ENCODE data around the gene DNAH1.
A peak's percentile ranks its signal among the peaks of the same experiment; 100 is the strongest.

The DNAH1 gene

DNA sequence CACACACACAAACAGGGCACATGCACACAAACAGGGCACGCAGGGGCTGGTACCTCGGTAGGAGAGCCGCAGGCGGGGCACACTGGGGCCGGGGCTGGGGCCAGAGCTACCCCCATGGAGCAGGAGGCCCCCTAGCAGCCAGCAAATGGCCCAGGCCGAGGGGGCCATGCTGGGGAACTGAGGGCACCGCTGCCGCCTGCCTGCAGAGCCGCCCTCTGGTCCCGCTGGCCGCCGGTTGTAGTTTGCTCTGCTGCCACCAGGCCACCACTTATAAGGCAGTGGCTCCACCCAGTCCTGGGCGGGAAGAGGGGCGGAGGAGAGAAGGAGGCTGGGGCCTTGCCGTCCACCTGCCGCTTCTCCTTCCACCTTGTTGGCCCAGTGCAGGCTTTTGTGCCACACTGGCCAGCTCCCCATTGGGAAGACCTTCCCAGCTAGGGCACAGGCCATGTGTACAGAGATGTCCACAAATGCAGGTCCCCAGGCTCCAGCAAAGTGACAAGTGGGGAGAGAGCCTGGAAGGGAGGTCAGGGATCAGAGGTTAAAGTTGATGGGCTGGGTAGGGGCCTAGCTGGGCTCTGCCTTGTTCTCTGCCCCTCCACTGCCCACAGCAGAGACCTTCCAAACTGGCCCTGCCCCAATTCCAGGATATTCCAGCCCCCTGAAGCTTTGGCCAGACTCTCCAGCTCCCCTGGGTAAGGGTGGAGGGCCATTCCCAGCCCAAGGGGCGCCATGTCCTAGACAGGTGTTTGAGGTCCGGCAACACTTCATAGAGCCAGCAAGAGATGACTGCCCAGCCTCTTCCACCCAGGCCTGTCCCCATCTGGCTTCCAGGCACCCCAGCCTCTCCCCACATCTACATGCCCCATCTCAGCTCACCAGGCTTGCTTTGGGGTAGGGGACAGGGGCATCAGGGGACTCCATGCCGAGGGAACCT, 129.0 kb downstream of the DNAH1 start, which contains the start of gene SEMA3G:
Gene SEMA3G, minus strand, starts transcription at position 244 of the 934 bp plus-strand sequence. Its CDS starts 76 bp downstream, at position 168.
- no peak within 1 kb of the TSS for H3K4me3 ChIP-seq (ENCODE audit: control insufficient read depth, low read depth, low read length)
- no peak for DNase-seq (ENCODE audit: low read depth)
- TF ChIP-seq, protein P1, sequence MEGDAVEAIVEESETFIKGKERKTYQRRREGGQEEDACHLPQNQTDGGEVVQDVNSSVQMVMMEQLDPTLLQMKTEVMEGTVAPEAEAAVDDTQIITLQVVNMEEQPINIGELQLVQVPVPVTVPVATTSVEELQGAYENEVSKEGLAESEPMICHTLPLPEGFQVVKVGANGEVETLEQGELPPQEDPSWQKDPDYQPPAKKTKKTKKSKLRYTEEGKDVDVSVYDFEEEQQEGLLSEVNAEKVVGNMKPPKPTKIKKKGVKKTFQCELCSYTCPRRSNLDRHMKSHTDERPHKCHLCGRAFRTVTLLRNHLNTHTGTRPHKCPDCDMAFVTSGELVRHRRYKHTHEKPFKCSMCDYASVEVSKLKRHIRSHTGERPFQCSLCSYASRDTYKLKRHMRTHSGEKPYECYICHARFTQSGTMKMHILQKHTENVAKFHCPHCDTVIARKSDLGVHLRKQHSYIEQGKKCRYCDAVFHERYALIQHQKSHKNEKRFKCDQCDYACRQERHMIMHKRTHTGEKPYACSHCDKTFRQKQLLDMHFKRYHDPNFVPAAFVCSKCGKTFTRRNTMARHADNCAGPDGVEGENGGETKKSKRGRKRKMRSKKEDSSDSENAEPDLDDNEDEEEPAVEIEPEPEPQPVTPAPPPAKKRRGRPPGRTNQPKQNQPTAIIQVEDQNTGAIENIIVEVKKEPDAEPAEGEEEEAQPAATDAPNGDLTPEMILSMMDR (IDR thresholded peaks at IDR 0.05; ENCODE audit: control insufficient read depth, insufficient read depth, low read depth, low read length, missing control alignments): peak; percentile 66

- TF ChIP-seq, protein P1 (IDR thresholded peaks at IDR 0.05; ENCODE audit: control insufficient read depth, insufficient read depth, low read depth, low read length, missing control alignments): no peak
- H3K4me3 ChIP-seq (ENCODE audit: control insufficient read depth, low read depth, low read length): no peak overlapping the region
- no peak for DNase-seq (ENCODE audit: low read depth)
Observed at GRCh38 chr3:52446042-52446441, 129.9 kb downstream of the DNAH1 start.

DNA sequence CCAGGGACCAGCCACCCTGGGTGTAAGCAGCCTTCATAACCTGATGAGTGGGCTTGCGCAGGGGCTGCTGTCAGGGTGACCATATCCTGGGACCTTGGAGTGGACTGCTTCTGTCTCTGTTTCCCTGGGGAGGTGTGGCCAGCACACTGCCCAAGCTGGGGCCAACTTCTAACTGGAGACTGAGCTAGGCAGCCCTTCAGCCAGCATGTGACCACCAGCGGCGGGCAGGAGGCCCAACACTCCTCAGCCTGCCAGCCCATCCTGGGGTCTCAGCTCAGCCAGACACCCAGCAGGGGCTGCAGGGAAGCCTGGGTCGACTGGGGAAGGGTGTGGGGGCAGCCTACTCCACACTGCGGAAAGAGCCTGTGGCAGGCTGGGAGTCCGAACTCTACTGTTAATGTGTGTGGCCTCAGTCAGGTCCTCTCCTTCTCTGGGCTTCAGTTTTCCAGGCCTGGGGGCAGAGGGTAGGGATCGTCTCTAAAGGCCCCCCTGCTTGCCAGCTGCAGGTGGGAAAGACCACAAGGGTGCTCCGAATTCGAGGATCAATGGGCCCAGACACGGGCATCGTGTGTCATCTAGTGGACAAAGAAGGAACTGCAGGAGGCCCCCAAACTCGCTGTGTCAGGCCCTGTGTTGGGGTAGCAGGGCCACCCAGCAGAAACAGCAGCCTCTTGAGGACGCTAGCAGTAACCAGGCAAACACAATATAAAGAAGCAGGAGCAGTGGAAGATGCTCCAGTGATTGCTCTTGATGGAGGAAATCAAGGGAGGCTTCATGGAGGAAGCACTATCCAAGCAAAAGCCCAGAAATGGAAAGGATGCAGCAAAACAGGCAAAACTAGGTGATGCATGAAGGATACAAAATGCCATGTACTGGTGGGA, 130.8 kb downstream of the DNAH1 start:
- TF ChIP-seq, protein P1 (IDR thresholded peaks at IDR 0.05; ENCODE audit: control insufficient read depth, insufficient read depth, low read depth, low read length, missing control alignments): peak; percentile 99
- no peak for DNase-seq (ENCODE audit: low read depth)
- H3K4me3 ChIP-seq (ENCODE audit: control insufficient read depth, low read depth, low read length): no peak overlapping the region

DNA sequence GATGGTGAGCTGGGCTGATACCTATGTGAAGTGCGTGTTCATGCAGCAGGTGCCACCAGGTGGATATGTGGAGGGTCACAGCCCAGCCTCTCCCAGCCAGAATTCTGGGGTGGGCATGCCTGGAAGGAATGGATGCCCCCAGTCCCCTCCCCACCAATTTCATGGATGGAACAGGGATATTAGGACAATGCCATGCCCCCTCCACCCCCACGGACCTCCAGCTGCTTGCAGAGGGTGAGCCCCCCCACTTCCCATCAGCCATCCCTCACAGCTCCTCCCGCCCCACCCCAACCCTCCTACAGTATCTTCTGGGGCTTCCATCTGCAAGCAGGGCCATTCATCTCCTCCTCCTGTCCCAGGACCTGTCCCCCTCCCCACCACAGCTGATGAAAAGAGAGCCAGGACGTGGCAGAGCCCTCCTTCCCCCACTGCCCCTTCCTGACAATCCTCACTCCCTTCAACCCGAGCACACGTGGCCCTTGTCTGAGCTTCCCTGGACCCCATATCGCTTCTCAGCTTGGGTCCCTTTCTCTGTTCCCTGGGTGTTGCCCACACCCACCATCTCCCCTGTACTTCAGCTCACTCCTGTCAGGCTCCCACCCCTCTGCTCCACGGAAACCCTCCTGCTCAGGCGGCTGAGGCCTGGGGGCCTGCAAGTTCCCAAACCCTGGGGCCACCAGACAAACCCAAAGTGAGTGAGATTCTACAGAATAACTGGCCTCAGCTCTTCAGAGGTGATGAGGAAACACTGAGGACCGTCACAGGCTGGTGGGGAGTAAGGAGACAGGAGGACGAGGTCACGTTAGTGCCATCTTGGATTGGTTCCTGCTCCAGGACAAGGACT, 131.6 kb downstream of the DNAH1 start:
- no peak for DNase-seq (ENCODE audit: low read depth)
- TF ChIP-seq, protein P1 (IDR thresholded peaks at IDR 0.05; ENCODE audit: control insufficient read depth, insufficient read depth, low read depth, low read length, missing control alignments): no peak
- no peak overlapping the region for H3K4me3 ChIP-seq (ENCODE audit: control insufficient read depth, low read depth, low read length)
